Globus pallidus (tissue), 1 donor: ENCODE measurements around the gene MAP2K7.
"Not testable (repeated sequence)": the region's sequence is repeated elsewhere in the genome, so short reads cannot be mapped to it uniquely, and the experiment has no call there.

Source experiments
- DNase-seq: peaks from one replicate; pipeline ENCODE4 v3.0.0-alpha.2; 2015; ENCODE audit warnings: low spot score

MAP2K7 gene

GRCh38 chr19:7931221-7932061, 27.8 kb downstream of the MAP2K7 start:
- DNase-seq: no peak

GRCh38 chr19:7932276-7932929, 28.7 kb downstream of the MAP2K7 start:
- no peak for DNase-seq

- DNase-seq: no peak
Observed at GRCh38 chr19:7932930-7933300, 29.2 kb downstream of the MAP2K7 start.

- no peak for DNase-seq
Observed at GRCh38 chr19:7933411-7933810, 29.7 kb downstream of the MAP2K7 start.

GRCh38 chr19:7933828-7934725, 30.4 kb downstream of the MAP2K7 start:
- DNase-seq: no peak

GRCh38 chr19:7934766-7935165, 31.1 kb downstream of the MAP2K7 start:
- no peak for DNase-seq

- DNase-seq: no peak
Observed at GRCh38 chr19:7940841-7941240, 37.2 kb downstream of the MAP2K7 start.

- no peak for DNase-seq
Observed at GRCh38 chr19:7941895-7942596, 38.4 kb downstream of the MAP2K7 start.

GRCh38 chr19:7942981-7943443, 39.3 kb downstream of the MAP2K7 start:
- DNase-seq: no peak

- peak; percentile 100 for DNase-seq
Observed at GRCh38 chr19:7943444-7944176, 39.9 kb downstream of the MAP2K7 start, which contains the start of gene TIMM44. TSS of gene TIMM44 (minus strand) at chr19:7943666. CDS start at chr19:7943651, 15 bp downstream.

GRCh38 chr19:7944177-7944761, 40.6 kb downstream of the MAP2K7 start:
- peak; percentile 91 for DNase-seq

GRCh38 chr19:7947939-7948338, 44.3 kb downstream of the MAP2K7 start:
- DNase-seq: no peak

- no peak for DNase-seq
Observed at GRCh38 chr19:7953060-7953459, 49.4 kb downstream of the MAP2K7 start.

- no peak for DNase-seq
Observed at GRCh38 chr19:7953576-7953975, 49.9 kb downstream of the MAP2K7 start.

- DNase-seq: no peak
Observed at GRCh38 chr19:7955696-7956095, 52.0 kb downstream of the MAP2K7 start.

- DNase-seq: no peak
Observed at GRCh38 chr19:7959211-7959610, 55.5 kb downstream of the MAP2K7 start.

- not testable (repeated sequence) for DNase-seq
Observed at GRCh38 chr19:7961082-7961481, 57.4 kb downstream of the MAP2K7 start.

- DNase-seq: no peak
Observed at GRCh38 chr19:7961920-7962626, 58.4 kb downstream of the MAP2K7 start.

GRCh38 chr19:7962644-7963268, 59.1 kb downstream of the MAP2K7 start:
- no peak for DNase-seq
